ENCODE data around the gene JARID2. TPM values are rescaled to one million over a fixed set of nuclear protein-coding genes. Genes with fewer than 3 reads are reported as not detected.

JARID2 gene
- total and polyA plus RNA-seq, 9 of the 15 experiments (the other 6 are each of a cell fraction or from before 2014, with no cell fraction given), result 5.0 to 29.0 (median 15.6) TPM

DNA sequence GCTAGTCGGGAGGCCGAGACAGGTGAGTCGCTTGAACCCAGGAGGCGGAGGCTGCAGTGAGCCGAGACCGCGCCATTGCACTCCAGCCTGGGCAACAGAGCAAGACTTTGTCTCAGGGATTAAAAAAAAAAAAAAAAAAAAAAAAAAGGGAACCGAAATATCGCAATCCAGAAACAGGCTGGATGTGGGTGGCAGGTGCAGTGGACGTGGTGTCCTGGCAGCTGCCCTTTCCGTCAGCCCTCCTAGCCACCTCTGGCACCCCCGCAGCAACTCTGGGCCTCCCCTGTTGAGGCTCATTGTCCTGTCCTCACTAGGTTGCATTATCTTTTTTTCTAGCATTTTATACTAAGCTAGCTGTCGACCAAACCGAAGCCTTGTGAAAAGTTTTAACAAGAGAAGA lies 303.5 kb downstream of the JARID2 start:
- Histone ChIP-seq H3K9me1 (ENCODE audit: control insufficient read depth, insufficient read depth, low read length) (no peaks in the 10 kb centered on the region), H3K27ac (ENCODE audit: extremely low read depth, low read depth, low read length) (no peak overlapping the region), H3K9me3 (replicated peaks; ENCODE audit: control insufficient read depth, insufficient read depth, low read depth, low read length) (no peaks in the 10 kb centered on the region), H4K20me1 (replicated peaks; ENCODE audit: control insufficient read depth, insufficient read depth, low read length) (no peaks in the 10 kb centered on the region), H2AFZ (ENCODE audit: low read depth, low read length) (no peak overlapping the region), H3K36me3 (ENCODE audit: control insufficient read depth, insufficient read depth, low read length) (0 out of 3 replicates have a peak, but pooled peaks cover 3% of the 10 kb centered on the region), H3K4me3 (no peak overlapping the region), H3K27me3 (ENCODE audit: control insufficient read depth in 2 of 2, insufficient read depth in 2 of 2, low read length in 2 of 2) (no peaks in the 10 kb centered on the region), H3K79me2 (ENCODE audit: control insufficient read depth, insufficient read depth, low read length) (peaks cover 2% of the 10 kb centered on the region; the same call in 1 of the 3 replicates), H3K4me2 (ENCODE audit: insufficient read depth, low read length) (no peak overlapping the region), H3K9ac (ENCODE audit: insufficient read depth in 1 of 2, low read depth in 2 of 2, low read length in 2 of 2) (no peak overlapping the region), H3K4me1 (replicated peaks in 1 of 2; ENCODE audit: control insufficient read depth in 2 of 2, insufficient read depth in 2 of 2, low read length in 2 of 2) (peaks cover 7 to 30% of the 10 kb centered on the region in 2 experiments)
- ChIA-PET CTCF (ENCODE audit: low intra/inter-chr PET ratio) (no interaction called here), POLR2A (interaction anchor here (1.5 to 3.1 kb wide), 2 partner anchors 9 to 11 kb away, joined by 3 to 10 read pairs; no protein-coding TSS in a partner anchor)
- FAIRE-seq (no peak), DNase-seq (ENCODE audit: extremely low read depth in 1 of 4, low spot score in 3 of 4) (no peak), ATAC-seq (no peak)
- in situ Hi-C loops (cut with MboI) (no loop called here), intact Hi-C loops (cut with micrococcal nuclease) (no loop called here)
- WGBS (ENCODE audit: insufficient coverage, low coverage, missing lambda C conversion rate), result 93% methylated on average over 11 of the region's 14 CpGs
- BruUV-seq (replicated peaks), result no TSS peak
- TF ChIP-seq CCNT2 (IDR thresholded peaks at IDR 0.05; ENCODE audit: borderline replicate concordance, extremely low read depth, insufficient read length, low read depth, low read length) (no peak), ILF3 (IDR thresholded peaks at IDR 0.05; ENCODE audit: borderline replicate concordance) (no peak), ZNF766 (CRISPR knock-in tag; conservative IDR thresholded peaks at IDR 0.05) (no peak), SAFB (IDR thresholded peaks at IDR 0.05; ENCODE audit: borderline replicate concordance, low read depth, low read length) (no peak), FOXM1 (IDR thresholded peaks at IDR 0.05; ENCODE audit: low read depth) (no peak), FOXM1 (CRISPR knock-in tag; IDR thresholded peaks at IDR 0.05; ENCODE audit: low read depth) (no peak), CBX3 (IDR thresholded peaks at IDR 0.05; ENCODE audit: borderline replicate concordance in 1 of 2, low read length in 2 of 2) (no peak), FOXK1 (CRISPR knock-in tag; IDR thresholded peaks at IDR 0.05; ENCODE audit: borderline replicate concordance) (no peak), CHD2 (IDR thresholded peaks at IDR 0.05; ENCODE audit: low read depth, low read length) (no peak), JUND (IDR thresholded peaks at IDR 0.05; ENCODE audit: borderline replicate concordance, low read depth, low read length) (no peak), JUND (tag; IDR thresholded peaks at IDR 0.05; ENCODE audit: borderline replicate concordance, low read depth, low read length) (no peak), JUNB (CRISPR knock-in tag; conservative IDR thresholded peaks at IDR 0.05) (no peak), ZNF586 (CRISPR knock-in tag; conservative IDR thresholded peaks at IDR 0.05) (no peak), CSDE1 (IDR thresholded peaks at IDR 0.05) (no peak)
- TF ChIP-seq, protein P1, sequence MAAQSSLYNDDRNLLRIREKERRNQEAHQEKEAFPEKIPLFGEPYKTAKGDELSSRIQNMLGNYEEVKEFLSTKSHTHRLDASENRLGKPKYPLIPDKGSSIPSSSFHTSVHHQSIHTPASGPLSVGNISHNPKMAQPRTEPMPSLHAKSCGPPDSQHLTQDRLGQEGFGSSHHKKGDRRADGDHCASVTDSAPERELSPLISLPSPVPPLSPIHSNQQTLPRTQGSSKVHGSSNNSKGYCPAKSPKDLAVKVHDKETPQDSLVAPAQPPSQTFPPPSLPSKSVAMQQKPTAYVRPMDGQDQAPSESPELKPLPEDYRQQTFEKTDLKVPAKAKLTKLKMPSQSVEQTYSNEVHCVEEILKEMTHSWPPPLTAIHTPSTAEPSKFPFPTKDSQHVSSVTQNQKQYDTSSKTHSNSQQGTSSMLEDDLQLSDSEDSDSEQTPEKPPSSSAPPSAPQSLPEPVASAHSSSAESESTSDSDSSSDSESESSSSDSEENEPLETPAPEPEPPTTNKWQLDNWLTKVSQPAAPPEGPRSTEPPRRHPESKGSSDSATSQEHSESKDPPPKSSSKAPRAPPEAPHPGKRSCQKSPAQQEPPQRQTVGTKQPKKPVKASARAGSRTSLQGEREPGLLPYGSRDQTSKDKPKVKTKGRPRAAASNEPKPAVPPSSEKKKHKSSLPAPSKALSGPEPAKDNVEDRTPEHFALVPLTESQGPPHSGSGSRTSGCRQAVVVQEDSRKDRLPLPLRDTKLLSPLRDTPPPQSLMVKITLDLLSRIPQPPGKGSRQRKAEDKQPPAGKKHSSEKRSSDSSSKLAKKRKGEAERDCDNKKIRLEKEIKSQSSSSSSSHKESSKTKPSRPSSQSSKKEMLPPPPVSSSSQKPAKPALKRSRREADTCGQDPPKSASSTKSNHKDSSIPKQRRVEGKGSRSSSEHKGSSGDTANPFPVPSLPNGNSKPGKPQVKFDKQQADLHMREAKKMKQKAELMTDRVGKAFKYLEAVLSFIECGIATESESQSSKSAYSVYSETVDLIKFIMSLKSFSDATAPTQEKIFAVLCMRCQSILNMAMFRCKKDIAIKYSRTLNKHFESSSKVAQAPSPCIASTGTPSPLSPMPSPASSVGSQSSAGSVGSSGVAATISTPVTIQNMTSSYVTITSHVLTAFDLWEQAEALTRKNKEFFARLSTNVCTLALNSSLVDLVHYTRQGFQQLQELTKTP (IDR thresholded peaks at IDR 0.05; ENCODE audit: low read depth in 1 of 2, partially characterized antibody in 2 of 2), result no peak
- TF ChIP-seq, protein P2, sequence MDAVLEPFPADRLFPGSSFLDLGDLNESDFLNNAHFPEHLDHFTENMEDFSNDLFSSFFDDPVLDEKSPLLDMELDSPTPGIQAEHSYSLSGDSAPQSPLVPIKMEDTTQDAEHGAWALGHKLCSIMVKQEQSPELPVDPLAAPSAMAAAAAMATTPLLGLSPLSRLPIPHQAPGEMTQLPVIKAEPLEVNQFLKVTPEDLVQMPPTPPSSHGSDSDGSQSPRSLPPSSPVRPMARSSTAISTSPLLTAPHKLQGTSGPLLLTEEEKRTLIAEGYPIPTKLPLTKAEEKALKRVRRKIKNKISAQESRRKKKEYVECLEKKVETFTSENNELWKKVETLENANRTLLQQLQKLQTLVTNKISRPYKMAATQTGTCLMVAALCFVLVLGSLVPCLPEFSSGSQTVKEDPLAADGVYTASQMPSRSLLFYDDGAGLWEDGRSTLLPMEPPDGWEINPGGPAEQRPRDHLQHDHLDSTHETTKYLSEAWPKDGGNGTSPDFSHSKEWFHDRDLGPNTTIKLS (IDR thresholded peaks at IDR 0.05; ENCODE audit: borderline replicate concordance, low read depth), result no peak
- TF ChIP-seq, protein P3, sequence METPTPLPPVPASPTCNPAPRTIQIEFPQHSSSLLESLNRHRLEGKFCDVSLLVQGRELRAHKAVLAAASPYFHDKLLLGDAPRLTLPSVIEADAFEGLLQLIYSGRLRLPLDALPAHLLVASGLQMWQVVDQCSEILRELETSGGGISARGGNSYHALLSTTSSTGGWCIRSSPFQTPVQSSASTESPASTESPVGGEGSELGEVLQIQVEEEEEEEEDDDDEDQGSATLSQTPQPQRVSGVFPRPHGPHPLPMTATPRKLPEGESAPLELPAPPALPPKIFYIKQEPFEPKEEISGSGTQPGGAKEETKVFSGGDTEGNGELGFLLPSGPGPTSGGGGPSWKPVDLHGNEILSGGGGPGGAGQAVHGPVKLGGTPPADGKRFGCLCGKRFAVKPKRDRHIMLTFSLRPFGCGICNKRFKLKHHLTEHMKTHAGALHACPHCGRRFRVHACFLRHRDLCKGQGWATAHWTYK (CRISPR knock-in tag; IDR thresholded peaks at IDR 0.05), result no peak

All from K562 (cell line).